HG03045 (cell line): Measurements from ENCODE around the gene KPTN.

Experiments
- ATAC-seq: cut with Tn5 transposase; IDR thresholded peaks from one replicate; pipeline ENCODE4 v1.9.1; 2021; ENCODE audit warnings: mild to moderate bottlenecking, moderate library complexity; ENCODE audit not compliant: unreplicated experiment

Gene KPTN

GRCh38 chr19:47509170-47509847, 25.3 kb upstream of the KPTN start:
- ATAC-seq = no peak

GRCh38 chr19:47508721-47509120, 24.7 kb upstream of the KPTN start:
- no peak for ATAC-seq

GRCh38 chr19:47507924-47508553, 24.0 kb upstream of the KPTN start:
- no peak for ATAC-seq

GRCh38 chr19:47507012-47507411, 23.0 kb upstream of the KPTN start:
- no peak for ATAC-seq

GRCh38 chr19:47506459-47506858, 22.4 kb upstream of the KPTN start:
- no peak for ATAC-seq

- no peak for ATAC-seq
Measured at GRCh38 chr19:47505506-47505905, 21.5 kb upstream of the KPTN start.

GRCh38 chr19:47503826-47504150, 19.8 kb upstream of the KPTN start:
- ATAC-seq = no peak

- ATAC-seq = no peak
Measured at GRCh38 chr19:47503130-47503825, 19.3 kb upstream of the KPTN start.

- no peak for ATAC-seq
Measured at GRCh38 chr19:47499863-47500830, 16.1 kb upstream of the KPTN start.

GRCh38 chr19:47499371-47499770, 15.4 kb upstream of the KPTN start:
- ATAC-seq = no peak

- no peak for ATAC-seq
Measured at GRCh38 chr19:47498561-47498960, 14.5 kb upstream of the KPTN start.

- no peak for ATAC-seq
Measured at GRCh38 chr19:47497821-47498520, 14.0 kb upstream of the KPTN start.

GRCh38 chr19:47497050-47497766, 13.2 kb upstream of the KPTN start:
- no peak for ATAC-seq

GRCh38 chr19:47495478-47496372, 11.7 kb upstream of the KPTN start:
- no peak for ATAC-seq

GRCh38 chr19:47494729-47495128, 10.7 kb upstream of the KPTN start:
- ATAC-seq = no peak

- no peak for ATAC-seq
Measured at GRCh38 chr19:47494211-47494547, 10.2 kb upstream of the KPTN start.

GRCh38 chr19:47493378-47494210, 9.6 kb upstream of the KPTN start:
- ATAC-seq = no peak
